Measurements from ENCODE around the gene GPRASP3. TPM values are rescaled to one million over a fixed set of nuclear protein-coding genes. Genes with fewer than 3 reads are reported as not detected.

The GPRASP3 gene
- total and polyA plus RNA-seq, 8 donors = 0.45 to 7.3 (median 0.93) TPM

GRCh38 chrX:102694749-102695148 is 25.8 kb upstream of the GPRASP3 start:
- no peak overlapping the region for H3K4me3 ChIP-seq
- DNase-seq = no peak
- intact Hi-C loops (cut with DNase I; ENCODE audit: low total_unique reads) = no loop called here
- 76 to 97% (median 93%) methylated on average over 3 of the region's 3 CpGs for WGBS, 5 donors
- no peaks in the 10 kb centered on the region for H3K36me3 ChIP-seq
- no peaks in the 10 kb centered on the region for H3K27me3 ChIP-seq
- no peaks in the 10 kb centered on the region for H3K4me1 ChIP-seq
- no peak overlapping the region for H3K27ac ChIP-seq
- peaks cover 0 to 8% (median 4%) of the 10 kb centered on the region in 4 donors for H3K9me3 ChIP-seq
- TF ChIP-seq CTCF (IDR thresholded peaks at IDR 0.05) = no peak
- no peak for TF ChIP-seq POLR2A (IDR thresholded peaks at IDR 0.05)
- no peak for TF ChIP-seq EP300 (IDR thresholded peaks at IDR 0.05)
- TF ChIP-seq POLR2AphosphoS5 (IDR thresholded peaks at IDR 0.05) = no peak

- no peak for DNase-seq
- intact Hi-C loops (cut with DNase I; ENCODE audit: low total_unique reads) = no loop called here
- H3K9me3 ChIP-seq = peaks cover 0 to 6% (median 3%) of the 10 kb centered on the region in 4 donors
Measured at GRCh38 chrX:102696306-102696705, 24.2 kb upstream of the GPRASP3 start.

GRCh38 chrX:102697494-102697893 is 23.0 kb upstream of the GPRASP3 start:
- Histone ChIP-seq H3K9me3 (no peaks in the 10 kb centered on the region), H3K4me1 (no peaks in the 10 kb centered on the region), H3K27ac (no peak overlapping the region), H3K27me3 (no peaks in the 10 kb centered on the region), H3K36me3 (no peaks in the 10 kb centered on the region), H3K4me3 (no peak overlapping the region)
- DNase-seq = peak in 1 of 2 donors; percentile 65
- intact Hi-C loops (cut with DNase I; ENCODE audit: low total_unique reads) = no loop called here
- TF ChIP-seq EP300 (IDR thresholded peaks at IDR 0.05) = no peak
- TF ChIP-seq POLR2AphosphoS5 (IDR thresholded peaks at IDR 0.05) = no peak

More at GRCh38 chrX:102696306-102696705, 24.2 kb upstream of the GPRASP3 start:
- no peak overlapping the region for H3K27ac ChIP-seq
- no peak for TF ChIP-seq CTCF (IDR thresholded peaks at IDR 0.05)
- no peak for TF ChIP-seq POLR2AphosphoS5 (IDR thresholded peaks at IDR 0.05)
- H3K36me3 ChIP-seq = no peaks in the 10 kb centered on the region
- H3K27me3 ChIP-seq = no peaks in the 10 kb centered on the region
- H3K4me3 ChIP-seq = no peak overlapping the region
- no peaks in the 10 kb centered on the region for H3K4me1 ChIP-seq

- DNase-seq = no peak
- Histone ChIP-seq H3K27ac (no peak overlapping the region), H3K36me3 (no peaks in the 10 kb centered on the region), H3K9me3 (peaks cover 0 to under 1% (median 0%) of the 10 kb centered on the region in 4 donors), H3K4me3 (no peak overlapping the region), H3K27me3 (peaks cover 0 to 17% (median 5%) of the 10 kb centered on the region in 3 donors), H3K4me1 (peaks cover 0 to 8% (median 5%) of the 10 kb centered on the region in 4 donors)
- TF ChIP-seq EP300 (IDR thresholded peaks at IDR 0.05) = no peak
- TF ChIP-seq POLR2AphosphoS5 (IDR thresholded peaks at IDR 0.05) = no peak
- no peak for TF ChIP-seq POLR2A (IDR thresholded peaks at IDR 0.05)
- no peak for TF ChIP-seq CTCF (IDR thresholded peaks at IDR 0.05)
- WGBS, 5 donors = 42 to 64% (median 51%) methylated on average over 2 of the region's 2 CpGs
- intact Hi-C loops (cut with DNase I; ENCODE audit: low total_unique reads) = no loop called here
Measured at GRCh38 chrX:102708900-102709299, 11.6 kb upstream of the GPRASP3 start.

GRCh38 chrX:102711872-102712215 is 8.7 kb upstream of the GPRASP3 start:
- no peak for DNase-seq
- no peaks in the 10 kb centered on the region for H3K36me3 ChIP-seq
- 11 to 38% (median 19%) methylated on average over 13 to 19 of the region's 19 CpGs; no CpG with 5 or more reads in 1 of the 5 donors for WGBS, 5 donors
- TF ChIP-seq EP300 (IDR thresholded peaks at IDR 0.05) (no peak), POLR2AphosphoS5 (IDR thresholded peaks at IDR 0.05) (no peak), POLR2A (IDR thresholded peaks at IDR 0.05) (no peak), CTCF (IDR thresholded peaks at IDR 0.05) (no peak)
- intact Hi-C loops (cut with DNase I; ENCODE audit: low total_unique reads) = no loop called here
- no peaks in the 10 kb centered on the region for H3K9me3 ChIP-seq
- H3K27ac ChIP-seq = peak overlapping the region in 1 of 5 donors; percentile 87
- H3K4me3 ChIP-seq = peak overlapping the region; percentile 62 to 64 (median 64)
- peaks cover 0 to 8% (median 5%) of the 10 kb centered on the region in 4 donors for H3K4me1 ChIP-seq
- H3K27me3 ChIP-seq = peaks cover 0 to 17% (median 5%) of the 10 kb centered on the region in 3 donors
